GM21528 (cell line): ENCODE measurements around the gene RNF123.
"Not testable (repeated sequence)": the region's sequence is repeated elsewhere in the genome, so short reads cannot be mapped to it uniquely, and the experiment has no call there.

ENCODE experiments used
- ATAC-seq: cut with Tn5 transposase; IDR thresholded peaks from one replicate; pipeline ENCODE4 v1.9.1; 2021; ENCODE audit warnings: mild to moderate bottlenecking, moderate library complexity; ENCODE audit not compliant: unreplicated experiment, low FRiP score

The RNF123 gene

DNA sequence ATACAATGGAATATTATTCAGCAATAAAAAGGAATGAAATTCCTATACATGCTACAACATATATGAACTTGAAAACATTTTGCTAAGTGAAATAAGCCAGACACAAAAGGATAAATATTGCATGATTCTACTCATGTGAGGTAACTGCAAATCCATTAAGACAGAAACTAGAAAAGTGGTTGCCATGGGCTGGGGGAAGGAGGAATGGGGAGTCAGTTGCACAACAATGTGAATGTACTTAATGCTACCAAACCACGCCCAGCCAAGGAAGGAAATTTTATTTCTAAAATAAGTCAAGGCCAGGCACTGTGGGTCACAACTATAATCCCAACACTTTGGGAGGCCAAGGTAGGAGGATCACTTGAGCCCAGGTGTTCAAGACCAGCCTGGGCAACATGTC, 44.2 kb downstream of the RNF123 start:
- no peak for ATAC-seq

DNA sequence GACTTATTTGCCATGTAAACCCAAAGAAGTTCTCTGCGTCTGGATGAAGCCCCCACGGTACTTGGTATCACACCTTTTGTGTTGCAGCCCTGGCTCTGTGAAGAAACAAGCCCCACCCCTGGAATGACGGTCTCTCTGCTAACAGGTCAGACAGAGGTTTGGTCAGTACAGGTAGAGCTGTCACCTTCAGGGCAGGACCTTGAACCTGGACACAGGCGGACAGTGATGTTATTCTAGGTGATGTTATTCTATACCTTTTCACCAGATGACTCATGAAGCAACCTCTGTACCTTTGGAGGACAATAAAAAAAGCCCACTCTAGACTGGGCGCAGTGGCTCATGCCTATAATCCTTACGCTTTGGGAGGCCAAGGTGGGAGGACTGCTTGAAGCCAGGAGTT, 45.4 kb downstream of the RNF123 start:
- no peak for ATAC-seq

DNA sequence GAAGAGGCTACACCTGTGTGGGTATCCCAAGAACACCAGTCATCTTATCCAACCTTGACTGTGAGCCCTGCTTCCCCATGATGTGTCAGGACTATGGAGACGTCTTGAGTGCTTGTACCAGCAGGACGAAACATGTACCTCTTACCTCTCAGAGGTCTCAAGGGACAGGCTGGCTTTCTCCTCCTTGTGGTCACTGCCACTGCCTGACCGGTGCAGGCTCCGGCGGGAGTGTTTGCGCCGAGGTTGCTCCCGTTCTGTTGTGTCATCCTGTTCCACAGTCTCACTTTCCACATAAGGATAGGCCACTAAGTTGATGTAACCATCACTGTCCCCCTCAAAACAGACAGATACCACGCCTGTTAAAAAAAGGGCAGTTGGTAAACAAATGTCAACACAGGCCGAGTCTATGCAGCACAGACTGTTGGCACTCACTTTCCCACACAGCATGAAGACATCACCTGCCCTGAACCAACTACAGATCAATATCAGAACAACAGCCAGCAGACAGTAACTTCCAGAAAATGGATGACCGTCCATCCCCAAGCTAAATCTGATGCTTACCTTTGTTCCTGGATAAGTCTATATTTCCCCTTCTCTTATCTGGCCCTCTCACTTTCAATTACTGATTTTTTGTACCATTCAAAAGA, 48.8 kb downstream of the RNF123 start:
- no peak for ATAC-seq

DNA sequence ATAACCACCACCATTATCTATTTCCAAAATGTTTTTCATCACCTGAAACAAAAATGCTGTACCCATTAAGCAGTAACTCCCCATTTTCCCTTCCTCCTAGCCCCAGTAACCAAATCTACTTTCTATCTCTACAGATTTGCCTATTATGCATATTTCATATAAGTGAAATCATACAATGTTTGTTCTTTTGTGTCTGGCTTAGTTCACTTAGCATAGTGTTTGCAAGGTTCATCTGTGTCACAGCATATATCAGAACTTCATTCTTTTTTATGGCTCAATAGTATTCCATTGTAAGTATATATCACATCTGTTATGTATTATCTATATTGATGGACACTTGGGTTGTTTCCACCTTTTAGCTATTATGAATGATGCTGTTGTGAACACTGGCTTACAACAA, 51.1 kb downstream of the RNF123 start:
- no peak for ATAC-seq

DNA sequence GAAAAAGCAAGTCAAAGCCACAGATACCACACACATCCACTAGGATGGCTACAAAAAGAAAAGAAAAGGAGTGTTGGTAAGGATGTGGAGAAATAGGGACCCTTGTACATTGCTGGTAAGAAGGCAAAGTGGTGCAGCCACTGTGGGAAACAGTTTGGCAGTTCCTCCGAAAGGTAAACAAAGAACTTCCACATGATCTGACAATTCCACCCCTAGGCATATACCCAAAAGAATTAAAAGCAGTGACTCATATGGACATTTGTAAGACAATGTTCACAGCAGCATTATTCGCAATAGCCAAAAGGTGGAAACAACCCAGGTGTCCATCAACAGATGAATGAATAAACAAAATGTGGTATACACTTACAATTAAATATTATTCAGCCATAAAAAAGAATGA, 56.6 kb downstream of the RNF123 start:
- no peak for ATAC-seq

- ATAC-seq = no peak
Observed at GRCh38 chr3:49747792-49748480, 58.6 kb downstream of the RNF123 start.

- ATAC-seq = not testable (repeated sequence)
Observed at GRCh38 chr3:49748874-49749273, 59.5 kb downstream of the RNF123 start.

- no peak for ATAC-seq
Observed at GRCh38 chr3:49750056-49750455, 60.7 kb downstream of the RNF123 start.

GRCh38 chr3:49751501-49751900, 62.1 kb downstream of the RNF123 start:
- ATAC-seq = no peak

DNA sequence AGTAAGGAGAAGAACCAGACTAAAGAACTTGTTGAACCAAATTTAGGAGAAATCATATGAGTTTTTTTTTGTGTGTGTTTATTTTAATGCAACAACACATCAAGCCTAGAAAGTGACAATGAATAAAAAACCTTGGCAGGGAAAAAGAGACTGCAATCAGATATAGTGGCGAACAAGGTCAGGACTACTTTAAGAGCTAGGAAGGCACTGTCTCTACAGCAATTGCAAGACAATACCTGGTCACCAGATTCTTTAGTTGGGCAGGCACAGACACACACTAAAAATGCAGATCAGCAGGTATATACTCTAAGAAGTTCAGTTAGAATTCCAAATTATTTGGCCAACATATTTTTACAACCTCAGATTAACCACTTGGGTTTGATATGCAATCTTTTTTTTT, 65.2 kb downstream of the RNF123 start:
- ATAC-seq = no peak

DNA sequence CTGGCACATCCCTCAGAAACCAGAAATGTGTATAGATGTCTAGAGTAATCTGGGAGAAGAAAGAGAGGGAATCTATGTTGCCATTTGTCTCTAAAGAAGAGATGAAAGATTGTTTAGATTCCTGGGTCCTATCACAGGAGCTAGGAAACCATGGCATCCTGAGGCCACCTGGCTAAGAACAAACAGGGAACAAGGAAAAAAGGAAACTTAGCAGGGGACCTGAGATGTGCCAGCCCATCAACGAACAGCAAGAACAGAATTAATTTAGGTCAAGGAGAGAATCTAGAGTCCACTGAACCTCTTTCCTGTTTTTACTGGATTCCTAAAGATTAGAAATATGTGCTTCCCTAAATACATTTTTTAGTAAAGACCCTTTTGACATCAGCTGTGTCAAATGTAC, 66.7 kb downstream of the RNF123 start:
- no peak for ATAC-seq

GRCh38 chr3:49757197-49757596, 67.8 kb downstream of the RNF123 start:
- no peak for ATAC-seq

- no peak for ATAC-seq
Observed at GRCh38 chr3:49759226-49759625, 69.9 kb downstream of the RNF123 start.

- ATAC-seq = no peak
Observed at GRCh38 chr3:49761661-49762060, 72.3 kb downstream of the RNF123 start.

DNA sequence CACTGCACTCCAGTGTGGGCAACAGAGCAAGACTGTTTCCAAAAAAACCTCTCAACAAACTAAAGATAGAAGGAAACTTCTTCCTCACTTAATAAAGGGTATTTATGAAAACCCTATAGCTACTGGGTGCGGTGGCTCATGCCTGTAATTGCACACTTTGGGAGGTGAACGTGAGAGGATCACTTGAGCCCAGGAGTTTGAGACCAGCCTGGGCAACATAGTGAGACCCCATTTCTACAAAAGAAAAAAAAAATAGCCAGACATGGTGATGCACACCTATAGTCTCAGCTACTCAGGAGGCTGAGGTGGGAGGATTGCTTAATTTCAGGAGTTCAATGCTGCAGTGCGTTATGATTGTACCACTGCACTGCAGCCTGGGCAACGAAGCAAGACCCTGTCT, 74.6 kb downstream of the RNF123 start:
- no peak for ATAC-seq

DNA sequence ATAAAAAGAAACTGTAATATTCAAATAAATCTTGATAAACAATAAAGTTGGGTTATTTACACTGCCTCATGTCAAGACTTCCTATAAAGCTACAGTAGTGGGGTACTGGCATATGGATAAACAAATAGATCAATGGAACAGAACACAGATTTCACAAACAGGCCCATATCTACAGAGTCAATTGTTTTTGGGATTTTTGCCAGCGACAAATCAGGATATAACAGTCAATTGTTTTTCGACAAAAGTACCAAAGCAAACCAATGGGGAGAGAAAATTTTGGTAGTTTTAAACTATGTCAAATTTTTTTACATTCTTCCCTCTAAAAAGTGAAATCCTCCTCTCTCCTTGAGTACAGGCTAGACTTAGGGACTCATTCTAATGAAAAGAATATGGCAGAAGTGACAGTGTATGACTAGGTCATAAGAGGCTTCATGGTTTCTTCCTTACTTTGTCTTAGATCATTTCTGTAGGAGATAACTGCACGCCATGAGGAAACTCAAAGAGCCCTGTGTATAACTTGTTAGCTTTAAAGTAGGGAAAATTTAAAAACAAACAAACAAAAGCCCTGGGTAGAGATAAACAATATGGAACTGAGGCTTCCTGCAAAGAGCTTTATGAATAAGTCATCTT, 80.0 kb downstream of the RNF123 start:
- ATAC-seq = no peak

DNA sequence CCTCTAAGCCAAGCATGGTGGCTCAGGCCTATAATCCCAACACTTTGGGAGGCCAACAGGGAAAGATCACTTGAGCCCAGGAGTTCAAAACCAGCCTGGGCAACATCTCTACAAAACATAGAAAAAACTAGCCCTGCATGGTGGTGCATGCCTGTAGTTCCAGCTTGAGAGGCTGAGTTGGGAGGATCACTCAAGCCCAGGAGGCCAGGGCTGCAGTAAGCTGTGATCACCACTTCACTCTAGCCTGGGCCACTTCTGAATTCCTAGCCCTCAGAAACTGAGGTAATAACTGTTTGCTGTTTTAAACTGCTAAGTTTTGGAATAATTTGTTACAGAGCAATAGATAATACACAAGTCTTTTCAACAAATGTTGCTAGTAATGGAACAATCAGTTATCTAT, 80.6 kb downstream of the RNF123 start:
- no peak for ATAC-seq
